Suprapubic skin (tissue), 3 donors: ENCODE data around the gene LRRC37B.
"Not testable (repeated sequence)": the region's sequence is repeated elsewhere in the genome, so short reads cannot be mapped to it uniquely, and the experiment has no call there.

ENCODE experiments used
- POLR2A ChIP-seq, 2 donors: fragments of 450-650 bp; IDR thresholded peaks; one replicate each; pipeline ENCODE4 v1.6.1; 2017; ENCODE audit warnings: antibody characterized with exemption in 2 of 2, mild to moderate bottlenecking in 2 of 2, moderate library complexity in 2 of 2
- TF ChIP-seq, protein P1 (sequence below), 2 donors: fragments of 200-600 bp in 1 of 2; fragments of 450-650 bp in 1 of 2; sonication (generic) in 1 of 2; IDR thresholded peaks; one replicate each; pipeline ENCODE4 v1.5.1; 2016 to 2019; ENCODE audit warnings: antibody characterized with exemption in 2 of 2, mild to moderate bottlenecking in 1 of 2, moderate library complexity in 1 of 2

DNA sequence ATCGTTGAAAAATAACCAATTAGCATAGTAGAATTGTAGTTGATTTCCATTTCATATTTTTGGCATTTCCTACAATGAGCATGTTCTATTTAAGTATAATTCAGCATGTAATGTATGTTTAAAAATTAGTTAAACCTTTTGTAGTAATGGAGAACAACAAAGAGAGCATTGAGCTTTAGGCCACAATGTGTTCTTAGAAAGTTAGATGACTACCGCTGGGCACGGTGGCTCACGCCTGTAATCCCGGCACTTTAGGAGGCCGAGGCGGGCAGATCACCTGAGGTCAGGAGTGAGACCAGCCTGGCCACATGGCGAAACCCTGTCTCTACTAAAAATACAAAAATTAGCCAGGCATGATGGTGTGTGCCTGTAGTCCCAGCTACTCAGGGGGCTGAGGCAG is 93.1 kb downstream of the LRRC37B start:
- TF ChIP-seq, protein P1, sequence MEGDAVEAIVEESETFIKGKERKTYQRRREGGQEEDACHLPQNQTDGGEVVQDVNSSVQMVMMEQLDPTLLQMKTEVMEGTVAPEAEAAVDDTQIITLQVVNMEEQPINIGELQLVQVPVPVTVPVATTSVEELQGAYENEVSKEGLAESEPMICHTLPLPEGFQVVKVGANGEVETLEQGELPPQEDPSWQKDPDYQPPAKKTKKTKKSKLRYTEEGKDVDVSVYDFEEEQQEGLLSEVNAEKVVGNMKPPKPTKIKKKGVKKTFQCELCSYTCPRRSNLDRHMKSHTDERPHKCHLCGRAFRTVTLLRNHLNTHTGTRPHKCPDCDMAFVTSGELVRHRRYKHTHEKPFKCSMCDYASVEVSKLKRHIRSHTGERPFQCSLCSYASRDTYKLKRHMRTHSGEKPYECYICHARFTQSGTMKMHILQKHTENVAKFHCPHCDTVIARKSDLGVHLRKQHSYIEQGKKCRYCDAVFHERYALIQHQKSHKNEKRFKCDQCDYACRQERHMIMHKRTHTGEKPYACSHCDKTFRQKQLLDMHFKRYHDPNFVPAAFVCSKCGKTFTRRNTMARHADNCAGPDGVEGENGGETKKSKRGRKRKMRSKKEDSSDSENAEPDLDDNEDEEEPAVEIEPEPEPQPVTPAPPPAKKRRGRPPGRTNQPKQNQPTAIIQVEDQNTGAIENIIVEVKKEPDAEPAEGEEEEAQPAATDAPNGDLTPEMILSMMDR (IDR thresholded peaks at IDR 0.05), result not testable (repeated sequence)
- not testable (repeated sequence) for TF ChIP-seq POLR2A (IDR thresholded peaks at IDR 0.05)
